ES-I3 (cell line): Measurements from ENCODE around the gene ARAP2.

Experiments
- H3K36me3 ChIP-seq: 2 replicates; pipeline ENCODE4 v1.6.1; 2013; ENCODE audit warnings: mild to moderate bottlenecking, low read length, control low read depth, moderate library complexity; ENCODE audit not compliant: insufficient read depth
- H3K4me1 ChIP-seq: 2 replicates; pipeline ENCODE4 v1.6.1; 2013; ENCODE audit warnings: mild to moderate bottlenecking, control low read depth, low read length; ENCODE audit not compliant: insufficient read depth
- H3K9ac ChIP-seq: 2 replicates; pipeline ENCODE4 v1.6.1; 2013; ENCODE audit warnings: low read depth, mild to moderate bottlenecking, low read length, moderate library complexity
- H3K9me3 ChIP-seq: 2 replicates; pipeline ENCODE4 v1.6.1; 2013; ENCODE audit warnings: mild to moderate bottlenecking, low read length, moderate library complexity; ENCODE audit not compliant: control insufficient read depth, insufficient read depth

ARAP2 gene

GRCh38 chr4:36164900-36165630, 79.2 kb downstream of the ARAP2 start:
- no peak overlapping the region for H3K9ac ChIP-seq
- H3K36me3 ChIP-seq = no peaks in the 10 kb centered on the region
- no peaks in the 10 kb centered on the region for H3K9me3 ChIP-seq
- peaks cover 4% of the 10 kb centered on the region; the same call in 1 of the 2 replicates for H3K4me1 ChIP-seq

GRCh38 chr4:36163198-36163597, 81.1 kb downstream of the ARAP2 start:
- Histone ChIP-seq H3K36me3 (no peaks in the 10 kb centered on the region), H3K9me3 (no peaks in the 10 kb centered on the region), H3K9ac (no peak overlapping the region), H3K4me1 (peaks cover 4% of the 10 kb centered on the region; the same call in 1 of the 2 replicates)

- Histone ChIP-seq H3K4me1 (peaks cover 4% of the 10 kb centered on the region; the same call in 1 of the 2 replicates), H3K36me3 (no peaks in the 10 kb centered on the region), H3K9me3 (no peaks in the 10 kb centered on the region), H3K9ac (no peak overlapping the region)
Measured at GRCh38 chr4:36159208-36159607, 85.1 kb downstream of the ARAP2 start.

GRCh38 chr4:36152735-36153134, 91.6 kb downstream of the ARAP2 start:
- Histone ChIP-seq H3K9ac (no peak overlapping the region), H3K4me1 (no peaks in the 10 kb centered on the region), H3K36me3 (no peaks in the 10 kb centered on the region), H3K9me3 (no peaks in the 10 kb centered on the region)

- no peak overlapping the region for H3K9ac ChIP-seq
- no peaks in the 10 kb centered on the region for H3K9me3 ChIP-seq
- no peaks in the 10 kb centered on the region for H3K4me1 ChIP-seq
- no peaks in the 10 kb centered on the region for H3K36me3 ChIP-seq
Measured at GRCh38 chr4:36142504-36142903, 101.8 kb downstream of the ARAP2 start.

- no peaks in the 10 kb centered on the region for H3K36me3 ChIP-seq
- no peak overlapping the region for H3K9ac ChIP-seq
- H3K4me1 ChIP-seq = no peaks in the 10 kb centered on the region
- no peaks in the 10 kb centered on the region for H3K9me3 ChIP-seq
Measured at GRCh38 chr4:36141186-36141585, 103.1 kb downstream of the ARAP2 start.

- no peaks in the 10 kb centered on the region for H3K36me3 ChIP-seq
Measured at GRCh38 chr4:36140421-36140820, 103.9 kb downstream of the ARAP2 start.

GRCh38 chr4:36138220-36138619, 106.1 kb downstream of the ARAP2 start:
- H3K9ac ChIP-seq = no peak overlapping the region
- H3K4me1 ChIP-seq = no peaks in the 10 kb centered on the region
- H3K9me3 ChIP-seq = no peaks in the 10 kb centered on the region
- H3K36me3 ChIP-seq = no peaks in the 10 kb centered on the region

More at GRCh38 chr4:36140421-36140820, 103.9 kb downstream of the ARAP2 start:
- H3K9ac ChIP-seq = no peak overlapping the region
- no peaks in the 10 kb centered on the region for H3K4me1 ChIP-seq
- no peaks in the 10 kb centered on the region for H3K9me3 ChIP-seq

GRCh38 chr4:36137336-36137735, 107.0 kb downstream of the ARAP2 start:
- no peaks in the 10 kb centered on the region for H3K4me1 ChIP-seq
- H3K9me3 ChIP-seq = no peaks in the 10 kb centered on the region
- no peaks in the 10 kb centered on the region for H3K36me3 ChIP-seq
- no peak overlapping the region for H3K9ac ChIP-seq

GRCh38 chr4:36133658-36134057, 110.7 kb downstream of the ARAP2 start:
- H3K4me1 ChIP-seq = no peaks in the 10 kb centered on the region; the same call in 1 of the 2 replicates
- no peaks in the 10 kb centered on the region for H3K36me3 ChIP-seq
- no peak overlapping the region for H3K9ac ChIP-seq
- H3K9me3 ChIP-seq = no peaks in the 10 kb centered on the region

GRCh38 chr4:36133086-36133485, 111.2 kb downstream of the ARAP2 start:
- Histone ChIP-seq H3K9me3 (no peaks in the 10 kb centered on the region), H3K36me3 (no peaks in the 10 kb centered on the region), H3K9ac (no peak overlapping the region), H3K4me1 (no peaks in the 10 kb centered on the region; the same call in 1 of the 2 replicates)

GRCh38 chr4:36130641-36131040, 113.7 kb downstream of the ARAP2 start:
- Histone ChIP-seq H3K4me1 (no peaks in the 10 kb centered on the region; the same call in 1 of the 2 replicates), H3K9me3 (no peaks in the 10 kb centered on the region), H3K36me3 (no peaks in the 10 kb centered on the region), H3K9ac (no peak overlapping the region)

- no peaks in the 10 kb centered on the region for H3K36me3 ChIP-seq
- H3K9ac ChIP-seq = no peak overlapping the region
- H3K9me3 ChIP-seq = no peaks in the 10 kb centered on the region
- no peaks in the 10 kb centered on the region; the same call in 1 of the 2 replicates for H3K4me1 ChIP-seq
Measured at GRCh38 chr4:36128689-36129088, 115.6 kb downstream of the ARAP2 start.

- Histone ChIP-seq H3K9ac (no peak overlapping the region), H3K9me3 (no peaks in the 10 kb centered on the region), H3K4me1 (no peaks in the 10 kb centered on the region; the same call in 1 of the 2 replicates), H3K36me3 (no peaks in the 10 kb centered on the region)
Measured at GRCh38 chr4:36123906-36124305, 120.4 kb downstream of the ARAP2 start.

- Histone ChIP-seq H3K36me3 (no peaks in the 10 kb centered on the region), H3K9ac (no peak overlapping the region), H3K9me3 (no peaks in the 10 kb centered on the region), H3K4me1 (no peaks in the 10 kb centered on the region; the same call in 1 of the 2 replicates)
Measured at GRCh38 chr4:36115312-36115711, 129.0 kb downstream of the ARAP2 start.
